GM21737 (cell line): ENCODE measurements around the gene NFAM1.

Experiments
- ATAC-seq: cut with Tn5 transposase; IDR thresholded peaks from one replicate; pipeline ENCODE4 v1.9.1; 2021; ENCODE audit warnings: mild to moderate bottlenecking, moderate library complexity; ENCODE audit not compliant: unreplicated experiment

NFAM1 gene

GRCh38 chr22:42439821-42440674 lies 7.8 kb upstream of the NFAM1 start:
- ATAC-seq = no peak

GRCh38 chr22:42439021-42439567 lies 6.9 kb upstream of the NFAM1 start:
- no peak for ATAC-seq

- ATAC-seq = no peak
These were observed 6.1 kb upstream of the NFAM1 start for GRCh38 chr22:42438293-42438650.

- ATAC-seq = peak; percentile 58
These were observed 5.5 kb upstream of the NFAM1 start for GRCh38 chr22:42437488-42438292.

- no peak for ATAC-seq
These were observed 4.2 kb upstream of the NFAM1 start for GRCh38 chr22:42436404-42436803.

GRCh38 chr22:42434748-42435425 lies 2.7 kb upstream of the NFAM1 start:
- ATAC-seq = no peak

GRCh38 chr22:42433754-42434682 lies 1.8 kb upstream of the NFAM1 start:
- ATAC-seq = no peak

- no peak for ATAC-seq
These were observed 615 bp upstream of the NFAM1 start for GRCh38 chr22:42432818-42433217.

- no peak for ATAC-seq
These were observed 693 bp downstream of the NFAM1 start for GRCh38 chr22:42431401-42432019.

GRCh38 chr22:42430528-42431125 lies 1.6 kb downstream of the NFAM1 start:
- no peak for ATAC-seq

GRCh38 chr22:42428760-42429159 lies 3.4 kb downstream of the NFAM1 start:
- no peak for ATAC-seq

- no peak for ATAC-seq
These were observed 4.2 kb downstream of the NFAM1 start for GRCh38 chr22:42428025-42428424.

- no peak for ATAC-seq
These were observed 5.0 kb downstream of the NFAM1 start for GRCh38 chr22:42427167-42427566.

GRCh38 chr22:42425989-42426355 lies 6.2 kb downstream of the NFAM1 start:
- ATAC-seq = no peak

- ATAC-seq = no peak
These were observed 6.7 kb downstream of the NFAM1 start for GRCh38 chr22:42425337-42425988.

GRCh38 chr22:42419243-42419881 lies 12.8 kb downstream of the NFAM1 start:
- ATAC-seq = no peak

GRCh38 chr22:42418811-42419242 lies 13.4 kb downstream of the NFAM1 start:
- no peak for ATAC-seq

- ATAC-seq = no peak
These were observed 14.4 kb downstream of the NFAM1 start for GRCh38 chr22:42417645-42418305.
